GM12878 (cell line): ENCODE measurements around the gene OSM. TPM values are rescaled to one million over a fixed set of nuclear protein-coding genes. Genes with fewer than 3 reads are reported as not detected.
A peak's percentile ranks its signal among the peaks of the same experiment; 100 is the strongest.

Experiments used
- BCL11A ChIP-seq: IDR thresholded peaks from 2 replicates; pipeline ENCODE4 v1.6.1; 2011; ENCODE audit warnings: low read depth, low read length
- CREB1 ChIP-seq: IDR thresholded peaks from 2 replicates; pipeline ENCODE4 v1.6.1; 2012; ENCODE audit warnings: low read depth, mild to moderate bottlenecking, inconsistent platforms
- IRF4 ChIP-seq: IDR thresholded peaks from 2 replicates; pipeline ENCODE4 v1.6.1; 2011; ENCODE audit warnings: low read depth, low read length
- NFXL1 ChIP-seq: fragments of 450-650 bp; IDR thresholded peaks from 2 replicates; pipeline ENCODE4 v1.6.1; 2017; ENCODE audit warnings: antibody characterized with exemption, mild to moderate bottlenecking, borderline replicate concordance
- RBBP5 ChIP-seq: fragments of 200-600 bp; sonication (generic); conservative IDR thresholded peaks from 2 replicates; pipeline ENCODE4 v1.6.1; 2016
- RFX5 ChIP-seq: IDR thresholded peaks from 2 replicates; pipeline ENCODE4 v1.6.1; 2011; ENCODE audit warnings: low read depth, low read length, improper control_type of control experiment
- SMAD5 ChIP-seq: IDR thresholded peaks from 2 replicates; pipeline ENCODE4 v1.6.1; 2016; ENCODE audit warnings: antibody characterized with exemption, low read depth
- SREBF1 ChIP-seq: IDR thresholded peaks from 2 replicates; pipeline ENCODE4 v1.6.1; 2012; ENCODE audit warnings: mild to moderate bottlenecking, low read length
- TAF1 ChIP-seq: IDR thresholded peaks from 2 replicates; pipeline ENCODE4 v1.6.1; 2011; ENCODE audit warnings: mild to moderate bottlenecking, low read depth, low read length, borderline replicate concordance
- TARDBP ChIP-seq: IDR thresholded peaks from 2 replicates; pipeline ENCODE4 v1.6.1; 2016; ENCODE audit warnings: borderline replicate concordance
- ZNF622 ChIP-seq: fragments of 450-650 bp; IDR thresholded peaks from 2 replicates; pipeline ENCODE4 v1.6.1; 2017; ENCODE audit warnings: mild to moderate bottlenecking, inconsistent platforms
- polyA plus RNA-seq, 11 experiments: library from polyadenylated mRNA; depleted of rRNA in 4 of 11; unstranded in 6 of 11; stranded (reverse) in 5 of 11; fragments of >200 nt; fragmentation: Nextera tagmentation in 4 of 11; fragmentation: Illumina TruSeq in 1 of 11; extraction: Ambion mirVana in 4 of 11; extraction: Trizol in 1 of 11; gene quantifications; 1 replicate in 1 of 11; 2 replicates in 10 of 11; pipeline versions ENCODE4 v1.2.1 to v1.2.3, GENCODE V29; 2011 to 2016; ENCODE audit warnings: inconsistent platforms in 2 of 11, missing spikeins in 2 of 11, low read depth in 1 of 11
- total RNA-seq, 4 experiments: library from RNA; depleted of rRNA in 3 of 4; stranded (reverse); fragments of >200 nt in 3 of 4; fragmentation: Illumina TruSeq in 1 of 4; extraction: Trizol in 1 of 4; gene quantifications; 2 replicates each; pipeline versions ENCODE4 v1.2.1 to v1.2.3, GENCODE V29; 2013 to 2021
- TF ChIP-seq, protein P1 (sequence below): fragments of 450-650 bp; conservative IDR thresholded peaks from 2 replicates; pipeline ENCODE4 v1.6.1; 2017; ENCODE audit warnings: mild to moderate bottlenecking, moderate library complexity
- TF ChIP-seq, protein P2 (sequence below): IDR thresholded peaks from 2 replicates; pipeline ENCODE4 v1.6.1; 2012; ENCODE audit warnings: low read depth, low read length, improper control_type of control experiment
- TF ChIP-seq, protein P3 (sequence below): IDR thresholded peaks from 2 replicates; pipeline ENCODE4 v1.6.1; 2012; ENCODE audit warnings: low read length, inconsistent platforms
- TF ChIP-seq, protein P4 (sequence below): IDR thresholded peaks from 2 replicates; pipeline ENCODE4 v1.6.1; 2011; ENCODE audit warnings: borderline replicate concordance, low read depth, mild to moderate bottlenecking, moderate library complexity, mixed read lengths, low read length; ENCODE audit not compliant: insufficient read depth; ENCODE audit errors: extremely low read length
- TF ChIP-seq, protein P5 (sequence below): fragments of 450-650 bp; IDR thresholded peaks from 2 replicates; pipeline ENCODE4 v1.6.1; 2017; ENCODE audit warnings: borderline replicate concordance
- TF ChIP-seq, protein P6 (sequence below): IDR thresholded peaks from 2 replicates; pipeline ENCODE4 v1.6.1; 2012; ENCODE audit warnings: low read depth, low read length, improper control_type of control experiment
- TF ChIP-seq, protein P7 (sequence below): fragments of 450-650 bp; IDR thresholded peaks from 2 replicates; pipeline ENCODE4 v1.6.1; 2016; ENCODE audit warnings: mild to moderate bottlenecking, moderate library complexity, borderline replicate concordance

The OSM gene
- total and polyA plus RNA-seq, 10 of the 15 experiments (the other 5 are each of a cell fraction or from before 2014, with no cell fraction given): 0.06 to 1.4 (median 0.59) TPM

DNA sequence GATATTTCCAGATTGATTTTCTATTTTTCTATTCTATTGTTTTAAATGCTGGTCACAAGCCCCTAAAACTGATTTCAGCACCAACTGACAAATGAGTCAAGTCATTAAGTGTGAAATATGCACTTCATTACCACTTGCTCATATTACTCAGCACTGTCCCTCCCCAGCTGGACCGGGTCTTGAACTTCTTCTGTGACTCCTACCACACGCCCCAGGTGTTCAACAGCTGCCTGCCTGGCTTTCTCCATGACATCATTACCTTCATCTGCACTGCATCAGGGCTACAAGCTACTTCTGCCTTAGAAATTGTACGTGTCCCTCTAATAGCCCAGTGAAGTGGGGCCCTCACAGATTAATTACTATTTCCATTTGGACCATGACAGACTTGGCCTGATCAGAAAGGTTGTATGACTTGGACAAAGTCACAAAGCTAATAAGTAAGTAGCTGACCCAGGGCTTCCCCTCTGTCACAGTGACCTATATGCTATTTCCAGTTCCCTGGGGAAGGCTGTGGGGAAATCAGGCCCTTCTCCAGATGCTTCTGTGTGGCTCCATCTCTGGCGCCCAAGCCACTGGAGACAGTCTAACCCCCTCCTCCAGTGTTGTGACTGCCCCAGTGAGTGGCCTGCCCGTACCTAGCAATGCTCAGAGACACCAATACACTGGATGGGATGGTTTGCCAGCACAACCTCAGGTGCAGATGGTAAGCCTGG is 42.0 kb upstream of the OSM start (continued):
- 0 out of 2 replicates have a peak, but pooled peaks have one; percentile 44 for TF ChIP-seq IRF4
- no peak for TF ChIP-seq SMAD5
- TF ChIP-seq BCL11A: peak; percentile 84
- TF ChIP-seq RFX5: no peak
- no peak for TF ChIP-seq SREBF1
- TF ChIP-seq, protein P1, sequence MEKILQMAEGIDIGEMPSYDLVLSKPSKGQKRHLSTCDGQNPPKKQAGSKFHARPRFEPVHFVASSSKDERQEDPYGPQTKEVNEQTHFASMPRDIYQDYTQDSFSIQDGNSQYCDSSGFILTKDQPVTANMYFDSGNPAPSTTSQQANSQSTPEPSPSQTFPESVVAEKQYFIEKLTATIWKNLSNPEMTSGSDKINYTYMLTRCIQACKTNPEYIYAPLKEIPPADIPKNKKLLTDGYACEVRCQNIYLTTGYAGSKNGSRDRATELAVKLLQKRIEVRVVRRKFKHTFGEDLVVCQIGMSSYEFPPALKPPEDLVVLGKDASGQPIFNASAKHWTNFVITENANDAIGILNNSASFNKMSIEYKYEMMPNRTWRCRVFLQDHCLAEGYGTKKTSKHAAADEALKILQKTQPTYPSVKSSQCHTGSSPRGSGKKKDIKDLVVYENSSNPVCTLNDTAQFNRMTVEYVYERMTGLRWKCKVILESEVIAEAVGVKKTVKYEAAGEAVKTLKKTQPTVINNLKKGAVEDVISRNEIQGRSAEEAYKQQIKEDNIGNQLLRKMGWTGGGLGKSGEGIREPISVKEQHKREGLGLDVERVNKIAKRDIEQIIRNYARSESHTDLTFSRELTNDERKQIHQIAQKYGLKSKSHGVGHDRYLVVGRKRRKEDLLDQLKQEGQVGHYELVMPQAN: no peak; the same call in 1 of the 2 replicates
- TF ChIP-seq, protein P2, sequence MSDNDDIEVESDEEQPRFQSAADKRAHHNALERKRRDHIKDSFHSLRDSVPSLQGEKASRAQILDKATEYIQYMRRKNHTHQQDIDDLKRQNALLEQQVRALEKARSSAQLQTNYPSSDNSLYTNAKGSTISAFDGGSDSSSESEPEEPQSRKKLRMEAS: no peak
- TF ChIP-seq TARDBP: no peak
- TF ChIP-seq CREB1: peak; percentile 83
- no peak for TF ChIP-seq ZNF622
- no peak for TF ChIP-seq NFXL1
- TF ChIP-seq, protein P3, sequence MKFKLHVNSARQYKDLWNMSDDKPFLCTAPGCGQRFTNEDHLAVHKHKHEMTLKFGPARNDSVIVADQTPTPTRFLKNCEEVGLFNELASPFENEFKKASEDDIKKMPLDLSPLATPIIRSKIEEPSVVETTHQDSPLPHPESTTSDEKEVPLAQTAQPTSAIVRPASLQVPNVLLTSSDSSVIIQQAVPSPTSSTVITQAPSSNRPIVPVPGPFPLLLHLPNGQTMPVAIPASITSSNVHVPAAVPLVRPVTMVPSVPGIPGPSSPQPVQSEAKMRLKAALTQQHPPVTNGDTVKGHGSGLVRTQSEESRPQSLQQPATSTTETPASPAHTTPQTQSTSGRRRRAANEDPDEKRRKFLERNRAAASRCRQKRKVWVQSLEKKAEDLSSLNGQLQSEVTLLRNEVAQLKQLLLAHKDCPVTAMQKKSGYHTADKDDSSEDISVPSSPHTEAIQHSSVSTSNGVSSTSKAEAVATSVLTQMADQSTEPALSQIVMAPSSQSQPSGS: peak; percentile 91
- no peak for TF ChIP-seq RBBP5
- TF ChIP-seq, protein P4, sequence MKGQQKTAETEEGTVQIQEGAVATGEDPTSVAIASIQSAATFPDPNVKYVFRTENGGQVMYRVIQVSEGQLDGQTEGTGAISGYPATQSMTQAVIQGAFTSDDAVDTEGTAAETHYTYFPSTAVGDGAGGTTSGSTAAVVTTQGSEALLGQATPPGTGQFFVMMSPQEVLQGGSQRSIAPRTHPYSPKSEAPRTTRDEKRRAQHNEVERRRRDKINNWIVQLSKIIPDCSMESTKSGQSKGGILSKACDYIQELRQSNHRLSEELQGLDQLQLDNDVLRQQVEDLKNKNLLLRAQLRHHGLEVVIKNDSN: no peak
- TF ChIP-seq, protein P5, sequence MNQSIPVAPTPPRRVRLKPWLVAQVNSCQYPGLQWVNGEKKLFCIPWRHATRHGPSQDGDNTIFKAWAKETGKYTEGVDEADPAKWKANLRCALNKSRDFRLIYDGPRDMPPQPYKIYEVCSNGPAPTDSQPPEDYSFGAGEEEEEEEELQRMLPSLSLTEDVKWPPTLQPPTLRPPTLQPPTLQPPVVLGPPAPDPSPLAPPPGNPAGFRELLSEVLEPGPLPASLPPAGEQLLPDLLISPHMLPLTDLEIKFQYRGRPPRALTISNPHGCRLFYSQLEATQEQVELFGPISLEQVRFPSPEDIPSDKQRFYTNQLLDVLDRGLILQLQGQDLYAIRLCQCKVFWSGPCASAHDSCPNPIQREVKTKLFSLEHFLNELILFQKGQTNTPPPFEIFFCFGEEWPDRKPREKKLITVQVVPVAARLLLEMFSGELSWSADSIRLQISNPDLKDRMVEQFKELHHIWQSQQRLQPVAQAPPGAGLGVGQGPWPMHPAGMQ: no peak
- no peak for TF ChIP-seq TAF1
- TF ChIP-seq, protein P6, sequence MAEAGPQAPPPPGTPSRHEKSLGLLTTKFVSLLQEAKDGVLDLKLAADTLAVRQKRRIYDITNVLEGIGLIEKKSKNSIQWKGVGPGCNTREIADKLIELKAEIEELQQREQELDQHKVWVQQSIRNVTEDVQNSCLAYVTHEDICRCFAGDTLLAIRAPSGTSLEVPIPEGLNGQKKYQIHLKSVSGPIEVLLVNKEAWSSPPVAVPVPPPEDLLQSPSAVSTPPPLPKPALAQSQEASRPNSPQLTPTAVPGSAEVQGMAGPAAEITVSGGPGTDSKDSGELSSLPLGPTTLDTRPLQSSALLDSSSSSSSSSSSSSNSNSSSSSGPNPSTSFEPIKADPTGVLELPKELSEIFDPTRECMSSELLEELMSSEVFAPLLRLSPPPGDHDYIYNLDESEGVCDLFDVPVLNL: no peak
- TF ChIP-seq, protein P7, sequence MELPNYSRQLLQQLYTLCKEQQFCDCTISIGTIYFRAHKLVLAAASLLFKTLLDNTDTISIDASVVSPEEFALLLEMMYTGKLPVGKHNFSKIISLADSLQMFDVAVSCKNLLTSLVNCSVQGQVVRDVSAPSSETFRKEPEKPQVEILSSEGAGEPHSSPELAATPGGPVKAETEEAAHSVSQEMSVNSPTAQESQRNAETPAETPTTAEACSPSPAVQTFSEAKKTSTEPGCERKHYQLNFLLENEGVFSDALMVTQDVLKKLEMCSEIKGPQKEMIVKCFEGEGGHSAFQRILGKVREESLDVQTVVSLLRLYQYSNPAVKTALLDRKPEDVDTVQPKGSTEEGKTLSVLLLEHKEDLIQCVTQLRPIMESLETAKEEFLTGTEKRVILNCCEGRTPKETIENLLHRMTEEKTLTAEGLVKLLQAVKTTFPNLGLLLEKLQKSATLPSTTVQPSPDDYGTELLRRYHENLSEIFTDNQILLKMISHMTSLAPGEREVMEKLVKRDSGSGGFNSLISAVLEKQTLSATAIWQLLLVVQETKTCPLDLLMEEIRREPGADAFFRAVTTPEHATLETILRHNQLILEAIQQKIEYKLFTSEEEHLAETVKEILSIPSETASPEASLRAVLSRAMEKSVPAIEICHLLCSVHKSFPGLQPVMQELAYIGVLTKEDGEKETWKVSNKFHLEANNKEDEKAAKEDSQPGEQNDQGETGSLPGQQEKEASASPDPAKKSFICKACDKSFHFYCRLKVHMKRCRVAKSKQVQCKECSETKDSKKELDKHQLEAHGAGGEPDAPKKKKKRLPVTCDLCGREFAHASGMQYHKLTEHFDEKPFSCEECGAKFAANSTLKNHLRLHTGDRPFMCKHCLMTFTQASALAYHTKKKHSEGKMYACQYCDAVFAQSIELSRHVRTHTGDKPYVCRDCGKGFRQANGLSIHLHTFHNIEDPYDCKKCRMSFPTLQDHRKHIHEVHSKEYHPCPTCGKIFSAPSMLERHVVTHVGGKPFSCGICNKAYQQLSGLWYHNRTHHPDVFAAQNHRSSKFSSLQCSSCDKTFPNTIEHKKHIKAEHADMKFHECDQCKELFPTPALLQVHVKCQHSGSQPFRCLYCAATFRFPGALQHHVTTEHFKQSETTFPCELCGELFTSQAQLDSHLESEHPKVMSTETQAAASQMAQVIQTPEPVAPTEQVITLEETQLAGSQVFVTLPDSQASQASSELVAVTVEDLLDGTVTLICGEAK: no peak
